HCT116 (cell line): ENCODE results near the gene EPHA4.

Experiments used
- CTCF ChIP-seq, 3 experiments: fragments of 200-600 bp in 1 of 3; sonication (generic) in 1 of 3; IDR thresholded peaks in 2 of 3; conservative IDR thresholded peaks in 1 of 3; 2 replicates each; pipeline ENCODE4 v1.5.1; 2012 to 2017; ENCODE audit warnings: low read depth in 2 of 3, low read length in 2 of 3, antibody characterized with exemption in 1 of 3, borderline replicate concordance in 1 of 3, control low read depth in 1 of 3, mild to moderate bottlenecking in 1 of 3, mixed read lengths in 1 of 3, mixed run types in 1 of 3, moderate library complexity in 1 of 3; ENCODE audit not compliant: insufficient read depth in 1 of 3
- ELF1 ChIP-seq: IDR thresholded peaks from 2 replicates; pipeline ENCODE4 v1.6.1; 2012; ENCODE audit warnings: low read depth, borderline replicate concordance
- JUND ChIP-seq: IDR thresholded peaks from 2 replicates; pipeline ENCODE4 v1.6.1; 2012
- MAX ChIP-seq: IDR thresholded peaks from 2 replicates; pipeline ENCODE4 v1.6.1; 2012
- POLR2A ChIP-seq: IDR thresholded peaks from 2 replicates; pipeline ENCODE4 v1.7.0; 2011; ENCODE audit warnings: borderline replicate concordance; ENCODE audit not compliant: insufficient read depth, insufficient read length; ENCODE audit errors: extremely low read depth
- POLR2AphosphoS5 ChIP-seq: IDR thresholded peaks from 2 replicates; pipeline ENCODE4 v1.6.1; 2011; ENCODE audit warnings: mild to moderate bottlenecking, low read depth, low read length, moderate library complexity
- SIN3A ChIP-seq: IDR thresholded peaks from 2 replicates; pipeline ENCODE4 v1.6.1; 2012; ENCODE audit warnings: low read depth
- YY1 ChIP-seq: IDR thresholded peaks from 2 replicates; pipeline ENCODE4 v1.6.1; 2011; ENCODE audit warnings: low read length, low read depth, moderate library complexity, mild to moderate bottlenecking; ENCODE audit not compliant: insufficient replicate concordance; ENCODE audit errors: extremely low read depth
- ZNF274 ChIP-seq: fragments of 200-500 bp; sonication (Bioruptor generic); IDR thresholded peaks from 2 replicates; pipeline ENCODE4 v1.6.1; 2014; ENCODE audit warnings: mild to moderate bottlenecking, low read depth, low read length, inconsistent platforms
- TF ChIP-seq, protein P1 (sequence below): IDR thresholded peaks from 2 replicates; pipeline ENCODE4 v1.6.1; 2012; ENCODE audit warnings: low read depth
- TF ChIP-seq, protein P2 (sequence below): IDR thresholded peaks from 2 replicates; pipeline ENCODE4 v1.6.1; 2012

GRCh38 chr2:221488136-221488807 is 83.8 kb downstream of the EPHA4 start:
- TF ChIP-seq POLR2AphosphoS5 (no peak), MAX (no peak), CTCF (IDR thresholded peaks at IDR 0.05 in 2 of 3, conservative IDR thresholded peaks at IDR 0.05 in 1 of 3; ENCODE audit: borderline replicate concordance in 1 of 3, insufficient read depth in 1 of 3, low read depth in 2 of 3, low read length in 2 of 3) (no peak), ELF1 (no peak), POLR2A (no peak), YY1 (no peak), ZNF274 (no peak), SIN3A (no peak), JUND (no peak)
- TF ChIP-seq, protein P1, sequence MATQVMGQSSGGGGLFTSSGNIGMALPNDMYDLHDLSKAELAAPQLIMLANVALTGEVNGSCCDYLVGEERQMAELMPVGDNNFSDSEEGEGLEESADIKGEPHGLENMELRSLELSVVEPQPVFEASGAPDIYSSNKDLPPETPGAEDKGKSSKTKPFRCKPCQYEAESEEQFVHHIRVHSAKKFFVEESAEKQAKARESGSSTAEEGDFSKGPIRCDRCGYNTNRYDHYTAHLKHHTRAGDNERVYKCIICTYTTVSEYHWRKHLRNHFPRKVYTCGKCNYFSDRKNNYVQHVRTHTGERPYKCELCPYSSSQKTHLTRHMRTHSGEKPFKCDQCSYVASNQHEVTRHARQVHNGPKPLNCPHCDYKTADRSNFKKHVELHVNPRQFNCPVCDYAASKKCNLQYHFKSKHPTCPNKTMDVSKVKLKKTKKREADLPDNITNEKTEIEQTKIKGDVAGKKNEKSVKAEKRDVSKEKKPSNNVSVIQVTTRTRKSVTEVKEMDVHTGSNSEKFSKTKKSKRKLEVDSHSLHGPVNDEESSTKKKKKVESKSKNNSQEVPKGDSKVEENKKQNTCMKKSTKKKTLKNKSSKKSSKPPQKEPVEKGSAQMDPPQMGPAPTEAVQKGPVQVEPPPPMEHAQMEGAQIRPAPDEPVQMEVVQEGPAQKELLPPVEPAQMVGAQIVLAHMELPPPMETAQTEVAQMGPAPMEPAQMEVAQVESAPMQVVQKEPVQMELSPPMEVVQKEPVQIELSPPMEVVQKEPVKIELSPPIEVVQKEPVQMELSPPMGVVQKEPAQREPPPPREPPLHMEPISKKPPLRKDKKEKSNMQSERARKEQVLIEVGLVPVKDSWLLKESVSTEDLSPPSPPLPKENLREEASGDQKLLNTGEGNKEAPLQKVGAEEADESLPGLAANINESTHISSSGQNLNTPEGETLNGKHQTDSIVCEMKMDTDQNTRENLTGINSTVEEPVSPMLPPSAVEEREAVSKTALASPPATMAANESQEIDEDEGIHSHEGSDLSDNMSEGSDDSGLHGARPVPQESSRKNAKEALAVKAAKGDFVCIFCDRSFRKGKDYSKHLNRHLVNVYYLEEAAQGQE: no peak
- TF ChIP-seq, protein P2, sequence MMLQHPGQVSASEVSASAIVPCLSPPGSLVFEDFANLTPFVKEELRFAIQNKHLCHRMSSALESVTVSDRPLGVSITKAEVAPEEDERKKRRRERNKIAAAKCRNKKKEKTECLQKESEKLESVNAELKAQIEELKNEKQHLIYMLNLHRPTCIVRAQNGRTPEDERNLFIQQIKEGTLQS: no peak
